SU-DHL-6 (cell line): Measurements from ENCODE around the gene IGSF11.

Experiments used
- EZH2phosphoT487 ChIP-seq: fragments of 200-600 bp; sonication (generic), shearing (Covaris generic); conservative IDR thresholded peaks from 2 replicates; pipeline ENCODE4 v1.6.1; 2018; ENCODE audit warnings: mild to moderate bottlenecking, antibody characterized with exemption, low read length, moderate library complexity, mixed read lengths
- TF ChIP-seq, protein P1 (sequence below): fragments of 200-600 bp; sonication (generic); IDR thresholded peaks from one replicate; pipeline ENCODE4 v1.5.1; 2017; ENCODE audit warnings: antibody characterized with exemption, mild to moderate bottlenecking, low read length, moderate library complexity; ENCODE audit not compliant: insufficient read depth, poor library complexity, severe bottlenecking

DNA sequence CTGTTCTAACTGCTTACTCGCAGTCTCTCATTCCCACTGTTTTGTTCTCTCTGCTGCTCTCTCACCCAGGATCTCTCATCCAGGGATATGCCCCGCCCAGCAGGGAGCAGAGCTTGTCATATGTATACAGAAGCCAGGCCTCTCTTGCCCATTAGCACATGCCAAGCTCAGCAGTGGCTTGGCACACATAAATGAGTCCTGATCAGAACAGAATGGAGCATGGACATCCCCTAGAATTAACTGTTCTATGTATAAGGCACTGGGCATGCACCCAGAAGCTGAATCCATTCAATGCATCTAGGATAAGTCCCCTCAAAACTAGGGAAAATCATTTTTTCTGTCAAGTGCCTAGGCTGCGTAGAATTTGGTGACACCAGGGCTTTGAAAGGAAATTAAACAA lies 61.6 kb downstream of the IGSF11 start:
- TF ChIP-seq, protein P1, sequence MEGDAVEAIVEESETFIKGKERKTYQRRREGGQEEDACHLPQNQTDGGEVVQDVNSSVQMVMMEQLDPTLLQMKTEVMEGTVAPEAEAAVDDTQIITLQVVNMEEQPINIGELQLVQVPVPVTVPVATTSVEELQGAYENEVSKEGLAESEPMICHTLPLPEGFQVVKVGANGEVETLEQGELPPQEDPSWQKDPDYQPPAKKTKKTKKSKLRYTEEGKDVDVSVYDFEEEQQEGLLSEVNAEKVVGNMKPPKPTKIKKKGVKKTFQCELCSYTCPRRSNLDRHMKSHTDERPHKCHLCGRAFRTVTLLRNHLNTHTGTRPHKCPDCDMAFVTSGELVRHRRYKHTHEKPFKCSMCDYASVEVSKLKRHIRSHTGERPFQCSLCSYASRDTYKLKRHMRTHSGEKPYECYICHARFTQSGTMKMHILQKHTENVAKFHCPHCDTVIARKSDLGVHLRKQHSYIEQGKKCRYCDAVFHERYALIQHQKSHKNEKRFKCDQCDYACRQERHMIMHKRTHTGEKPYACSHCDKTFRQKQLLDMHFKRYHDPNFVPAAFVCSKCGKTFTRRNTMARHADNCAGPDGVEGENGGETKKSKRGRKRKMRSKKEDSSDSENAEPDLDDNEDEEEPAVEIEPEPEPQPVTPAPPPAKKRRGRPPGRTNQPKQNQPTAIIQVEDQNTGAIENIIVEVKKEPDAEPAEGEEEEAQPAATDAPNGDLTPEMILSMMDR: no peak
- no peak for TF ChIP-seq EZH2phosphoT487
